ENCODE measurements around the gene PDE2A.

GRCh38 chr11:72598906-72599305 is 75.3 kb downstream of the PDE2A start:
- peak in 1 of 3 donors; percentile 39 for TF ChIP-seq CTCF (IDR thresholded peaks at IDR 0.05)
- TF ChIP-seq POLR2A (IDR thresholded peaks at IDR 0.05): no peak
- no peak for TF ChIP-seq POLR2AphosphoS5 (IDR thresholded peaks at IDR 0.05)

All from breast epithelium (tissue), 3 donors.